HFFc6 (cell line): Measurements from ENCODE around the gene HOXB2. TPM values are rescaled to one million over a fixed set of nuclear protein-coding genes. Genes with fewer than 3 reads are reported as not detected.

Source experiments
- DNase-seq: peaks from one replicate; pipeline ENCODE4 v3.0.0-alpha.2; 2018
- H3K27ac Mint-ChIP-seq: 2 replicates; pipeline ENCODE4 v1.8.0; 2020; ENCODE audit warnings: mild to moderate bottlenecking, mixed read lengths
- H3K27me3 Mint-ChIP-seq: 2 replicates; pipeline ENCODE4 v1.8.0; 2021; ENCODE audit warnings: mild to moderate bottlenecking, moderate library complexity, mixed read lengths; ENCODE audit not compliant: insufficient read depth
- H3K36me3 Mint-ChIP-seq: 2 replicates; pipeline ENCODE4 v1.8.0; 2021; ENCODE audit warnings: low read depth, mixed read lengths
- H3K4me1 Mint-ChIP-seq: 2 replicates; pipeline ENCODE4 v1.8.0; 2020; ENCODE audit warnings: low read depth, mixed read lengths
- H3K4me3 Mint-ChIP-seq: 2 replicates; pipeline ENCODE4 v1.8.0; 2020; ENCODE audit warnings: mild to moderate bottlenecking, moderate library complexity, mixed read lengths
- H3K9me3 Mint-ChIP-seq: 2 replicates; pipeline ENCODE4 v1.8.0; 2020; ENCODE audit warnings: mild to moderate bottlenecking, mixed read lengths
- total RNA-seq, 6 experiments: library from RNA; stranded (reverse); fragmentation: NEBNext Ultra II Directional; extraction: Animal tissue kit (Norgen Biotek cat#: 25700); gene quantifications; 2 replicates in 1 of 6; 3 replicates in 5 of 6; pipeline ENCODE4 v1.2.3, GENCODE V29; 2021
- TF ChIP-seq, protein P1 (sequence below): fragments of 200-600 bp; sonication (generic); IDR thresholded peaks from 2 replicates; pipeline ENCODE4 v1.5.0; 2021; ENCODE audit warnings: antibody characterized with exemption, mild to moderate bottlenecking

The HOXB2 gene
- total RNA-seq, 6 experiments from 2014 or later: not detected

DNA sequence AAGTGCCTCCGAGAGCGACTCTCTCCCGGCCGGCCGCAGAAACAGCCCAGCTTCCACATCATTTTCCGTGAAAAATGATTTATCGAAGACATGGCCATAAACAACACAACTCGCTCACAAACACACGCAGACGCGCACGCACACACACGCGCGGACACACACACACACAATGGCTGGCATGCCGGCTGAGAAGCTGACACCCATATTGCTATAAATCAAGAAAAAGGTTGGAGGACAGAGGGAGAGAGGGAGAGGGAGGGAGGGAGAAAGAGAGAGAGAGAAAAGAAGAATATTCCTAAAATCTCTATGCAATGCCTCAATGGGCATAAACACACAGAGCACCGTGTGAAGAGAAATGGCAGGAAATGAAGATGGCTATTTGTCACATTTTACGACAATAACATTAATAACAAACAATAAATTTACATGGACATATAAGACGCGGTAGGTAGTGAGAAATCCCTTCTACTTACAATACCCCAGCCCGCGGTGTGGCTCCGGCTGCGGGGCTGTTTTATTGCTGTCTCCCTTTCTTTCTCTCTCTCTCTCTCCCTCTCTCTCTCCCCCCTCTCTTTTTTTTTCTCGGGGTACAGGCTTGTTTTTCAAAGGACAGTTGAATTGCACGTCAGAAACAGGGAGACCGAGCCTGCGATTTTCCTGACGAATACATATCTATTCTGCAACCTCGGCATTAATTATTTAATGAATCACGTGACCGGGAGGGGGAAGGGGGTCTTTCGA is 23.8 kb upstream of the HOXB2 start:
- Mint-ChIP-seq H3K4me3 (no peak overlapping the region), H3K9me3 (no peaks in the 10 kb centered on the region), H3K4me1 (no peaks in the 10 kb centered on the region; the same call in 1 of the 2 replicates), H3K36me3 (no peaks in the 10 kb centered on the region), H3K27me3 (peaks cover 23% of the 10 kb centered on the region), H3K27ac (no peak overlapping the region)
- TF ChIP-seq, protein P1, sequence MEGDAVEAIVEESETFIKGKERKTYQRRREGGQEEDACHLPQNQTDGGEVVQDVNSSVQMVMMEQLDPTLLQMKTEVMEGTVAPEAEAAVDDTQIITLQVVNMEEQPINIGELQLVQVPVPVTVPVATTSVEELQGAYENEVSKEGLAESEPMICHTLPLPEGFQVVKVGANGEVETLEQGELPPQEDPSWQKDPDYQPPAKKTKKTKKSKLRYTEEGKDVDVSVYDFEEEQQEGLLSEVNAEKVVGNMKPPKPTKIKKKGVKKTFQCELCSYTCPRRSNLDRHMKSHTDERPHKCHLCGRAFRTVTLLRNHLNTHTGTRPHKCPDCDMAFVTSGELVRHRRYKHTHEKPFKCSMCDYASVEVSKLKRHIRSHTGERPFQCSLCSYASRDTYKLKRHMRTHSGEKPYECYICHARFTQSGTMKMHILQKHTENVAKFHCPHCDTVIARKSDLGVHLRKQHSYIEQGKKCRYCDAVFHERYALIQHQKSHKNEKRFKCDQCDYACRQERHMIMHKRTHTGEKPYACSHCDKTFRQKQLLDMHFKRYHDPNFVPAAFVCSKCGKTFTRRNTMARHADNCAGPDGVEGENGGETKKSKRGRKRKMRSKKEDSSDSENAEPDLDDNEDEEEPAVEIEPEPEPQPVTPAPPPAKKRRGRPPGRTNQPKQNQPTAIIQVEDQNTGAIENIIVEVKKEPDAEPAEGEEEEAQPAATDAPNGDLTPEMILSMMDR: no peak
- no peak for DNase-seq

DNA sequence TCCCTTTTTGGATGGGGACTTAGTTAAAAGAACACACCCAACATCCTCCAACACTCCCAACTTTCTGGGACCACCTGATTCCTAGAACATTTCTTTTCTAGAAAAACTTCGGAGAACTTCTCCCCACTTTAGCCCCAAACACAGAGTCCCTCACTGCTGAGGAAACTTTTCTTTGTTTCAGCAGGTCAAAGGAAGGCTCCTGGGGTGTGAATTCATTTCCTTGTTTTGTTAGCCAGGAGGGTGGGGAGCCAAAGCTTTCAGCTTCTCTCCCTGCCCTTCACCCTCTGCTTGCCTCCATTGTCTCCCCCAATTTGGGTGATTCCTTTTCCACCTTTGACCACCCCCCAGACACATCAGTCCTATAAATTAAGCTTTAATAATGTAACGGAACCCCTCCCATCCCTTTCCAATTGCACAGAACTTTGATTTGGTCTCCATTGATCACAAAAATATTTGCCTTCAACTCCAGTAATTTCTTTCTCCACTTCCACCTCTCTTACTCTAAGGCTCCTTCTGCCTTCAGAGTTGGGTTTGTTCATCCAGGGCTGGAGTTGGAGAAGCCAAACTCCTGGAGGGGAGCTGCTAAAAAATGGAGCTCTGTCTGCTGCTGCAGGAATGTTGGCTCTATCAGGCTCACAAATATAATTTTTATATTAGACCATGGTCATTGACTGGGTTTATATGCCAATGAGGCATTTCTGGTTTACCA is 22.9 kb upstream of the HOXB2 start:
- H3K36me3 Mint-ChIP-seq: no peaks in the 10 kb centered on the region
- no peaks in the 10 kb centered on the region; the same call in 1 of the 2 replicates for H3K4me1 Mint-ChIP-seq
- H3K9me3 Mint-ChIP-seq: no peaks in the 10 kb centered on the region
- H3K4me3 Mint-ChIP-seq: no peak overlapping the region
- DNase-seq: no peak
- peaks cover 23% of the 10 kb centered on the region for H3K27me3 Mint-ChIP-seq
- H3K27ac Mint-ChIP-seq: no peak overlapping the region
- TF ChIP-seq, protein P1: no peak

DNA sequence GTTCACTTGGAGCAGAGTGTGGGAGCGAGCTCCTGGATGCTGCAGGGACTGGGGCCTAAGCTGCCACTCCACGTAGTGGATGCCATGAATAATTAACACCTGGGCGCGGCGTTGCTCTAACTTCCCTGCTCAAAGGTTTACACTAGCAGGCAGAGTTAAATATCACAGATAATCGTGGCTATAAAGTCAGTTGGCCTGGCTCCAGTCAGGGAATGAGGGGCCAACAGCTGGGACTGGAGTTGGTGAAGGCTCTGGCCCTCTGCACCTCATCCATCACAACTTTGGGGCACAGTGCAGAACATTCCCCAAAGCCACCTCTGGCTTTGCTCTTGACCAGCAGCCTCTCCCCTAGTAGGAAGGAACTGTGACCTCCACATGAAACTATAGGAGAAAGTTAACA is 22.3 kb upstream of the HOXB2 start:
- no peak overlapping the region for H3K27ac Mint-ChIP-seq
- no peak overlapping the region for H3K4me3 Mint-ChIP-seq
- H3K27me3 Mint-ChIP-seq: peaks cover 23% of the 10 kb centered on the region
- DNase-seq: no peak
- TF ChIP-seq, protein P1: no peak
- H3K4me1 Mint-ChIP-seq: no peaks in the 10 kb centered on the region; the same call in 1 of the 2 replicates
- no peaks in the 10 kb centered on the region for H3K36me3 Mint-ChIP-seq
- no peaks in the 10 kb centered on the region for H3K9me3 Mint-ChIP-seq

DNA sequence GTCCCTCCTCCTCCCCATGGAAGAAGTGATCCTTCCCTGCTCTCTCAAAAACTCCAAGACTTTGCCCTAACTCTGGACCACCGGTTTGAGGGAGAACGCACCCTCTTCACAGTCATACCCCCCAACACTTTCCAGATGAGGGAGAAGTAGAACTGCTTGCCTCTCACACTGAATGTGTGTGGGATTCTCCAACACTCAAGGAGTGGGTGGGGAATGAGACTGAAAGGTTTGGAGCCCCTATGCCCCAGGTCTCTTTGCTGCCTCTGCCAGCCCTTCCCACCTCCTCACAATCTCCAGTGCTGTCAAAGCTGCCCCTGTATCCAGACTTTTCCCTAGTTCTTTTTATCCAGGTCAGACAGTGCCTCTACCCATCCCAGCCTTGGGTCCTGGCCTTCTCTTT is 21.8 kb upstream of the HOXB2 start:
- Mint-ChIP-seq H3K9me3 (no peaks in the 10 kb centered on the region), H3K36me3 (no peaks in the 10 kb centered on the region), H3K27me3 (peaks cover 25% of the 10 kb centered on the region), H3K4me3 (no peak overlapping the region), H3K4me1 (no peaks in the 10 kb centered on the region; the same call in 1 of the 2 replicates), H3K27ac (no peak overlapping the region)
- TF ChIP-seq, protein P1: no peak
- no peak for DNase-seq

DNA sequence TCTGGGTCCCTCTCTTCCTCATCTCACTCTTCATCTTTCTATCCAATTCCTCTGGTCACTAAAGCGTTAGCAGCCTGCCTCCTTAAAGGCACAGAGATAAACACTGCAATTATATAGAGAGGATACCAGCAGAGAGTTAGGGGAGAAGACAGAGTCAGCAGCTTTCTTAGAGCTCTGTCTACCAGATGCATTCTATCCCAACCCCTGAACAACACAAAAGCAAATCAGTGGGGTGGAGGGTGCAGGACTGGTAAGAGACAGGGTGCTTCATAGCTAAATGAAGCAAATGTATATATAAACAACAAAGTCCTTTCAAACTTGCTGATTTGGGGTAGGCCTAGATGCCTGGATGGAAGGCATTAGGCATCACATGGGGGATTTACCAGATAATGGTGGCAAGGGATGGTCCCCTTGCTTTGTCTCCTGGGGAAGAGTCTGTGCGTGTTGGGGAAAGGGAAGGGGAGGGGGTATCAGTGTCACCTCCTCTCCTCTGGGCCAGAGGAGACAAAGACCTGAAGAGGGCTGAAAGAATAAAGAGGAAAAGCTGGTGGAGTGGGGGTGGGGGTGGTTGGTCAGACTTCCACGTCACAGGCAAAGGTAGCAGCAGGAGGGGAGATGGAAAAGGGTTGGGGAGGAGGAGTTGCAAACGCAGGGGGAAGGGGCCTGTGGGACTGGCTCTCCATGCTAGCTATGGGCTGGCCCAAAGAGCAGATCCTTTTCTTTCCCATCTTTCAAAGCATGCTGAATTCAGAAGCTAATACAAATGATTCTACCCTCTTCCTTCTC is 21.2 kb upstream of the HOXB2 start:
- H3K4me1 Mint-ChIP-seq: no peaks in the 10 kb centered on the region; the same call in 1 of the 2 replicates
- H3K36me3 Mint-ChIP-seq: no peaks in the 10 kb centered on the region

More for the DNA sequence above, 21.2 kb upstream of the HOXB2 start:
- peaks cover 31% of the 10 kb centered on the region for H3K27me3 Mint-ChIP-seq
- no peaks in the 10 kb centered on the region for H3K9me3 Mint-ChIP-seq
- no peak for DNase-seq
- TF ChIP-seq, protein P1: no peak
- no peak overlapping the region for H3K4me3 Mint-ChIP-seq
- H3K27ac Mint-ChIP-seq: no peak overlapping the region
